Activated CD8-positive, alpha-beta T cell treated with anti-CD3 and anti-CD28 coated beads for 36 hours (primary cell): ENCODE measurements around the gene TCF12. TPM values are rescaled to one million over a fixed set of nuclear protein-coding genes. Genes with fewer than 3 reads are reported as not detected.

Experiments
- ATAC-seq: fragments of 200-7000 bp; cut with Tn5 transposase; one replicate; pipeline ENCODE4 v1.10.0; 2021; ENCODE audit warnings: mild to moderate bottlenecking, moderate library complexity
- CTCF ChIA-PET: fragments of 350-600 bp; sonication (Branson Sonifier 250); formaldehyde crosslinking; loops from one replicate; lab custom pipeline; 2021; ENCODE audit warnings: antibody characterized with exemption; lab: Charles Lee
- POLR2A ChIA-PET: fragments of 350-600 bp; sonication (Branson Sonifier 250); formaldehyde crosslinking; loops from one replicate; lab custom pipeline; 2021; ENCODE audit warnings: antibody characterized with exemption; lab: Charles Lee
- DNase-seq: peaks from one replicate; pipeline ENCODE4 v3.0.0-alpha.2; 2020
- H3K27ac Mint-ChIP-seq: one replicate; pipeline ENCODE4 v1.8.0; 2021; ENCODE audit warnings: mild to moderate bottlenecking, mixed read lengths
- H3K27me3 Mint-ChIP-seq: one replicate; pipeline ENCODE4 v1.8.0; 2021; ENCODE audit warnings: mixed read lengths
- H3K36me3 Mint-ChIP-seq: one replicate; pipeline ENCODE4 v1.8.0; 2021; ENCODE audit warnings: low read depth, mixed read lengths
- H3K4me1 Mint-ChIP-seq: one replicate; pipeline ENCODE4 v1.8.0; 2021; ENCODE audit warnings: low read depth, mixed read lengths
- H3K4me3 Mint-ChIP-seq: one replicate; pipeline ENCODE4 v1.8.0; 2021; ENCODE audit warnings: mild to moderate bottlenecking, moderate library complexity, mixed read lengths
- H3K9me3 Mint-ChIP-seq: one replicate; pipeline ENCODE4 v1.8.0; 2021; ENCODE audit warnings: mixed read lengths
- CTCF ChIP-seq: fragments of 200-600 bp; IDR thresholded peaks from one replicate; pipeline ENCODE4 v1.8.0; 2022; ENCODE audit warnings: antibody characterized with exemption, mild to moderate bottlenecking
- intact Hi-C: fragments of 100-400 bp; cut with micrococcal nuclease; formaldehyde crosslinking; loops from one replicate; pipeline ENCODE4 v1.10.0; 2022
- total RNA-seq, 2 experiments: library from RNA; stranded (reverse); gene quantifications; one replicate each; pipeline ENCODE4 v1.2.3, GENCODE V29; 2021

TCF12 gene
- total RNA-seq, 2 experiments from 2014 or later: 60.5 to 67.4 TPM

- intact Hi-C loops: no loop called here
- Mint-ChIP-seq H3K27ac (no peak overlapping the region), H3K4me3 (no peak overlapping the region), H3K27me3 (no peaks in the 10 kb centered on the region), H3K4me1 (peaks cover 10% of the 10 kb centered on the region), H3K9me3 (no peaks in the 10 kb centered on the region), H3K36me3 (peaks cover 13% of the 10 kb centered on the region)
- ChIA-PET POLR2A (no interaction called here), CTCF (interaction anchor here (1.0 to 1.6 kb wide), 3 partner anchors 18 to 740 kb away, joined by 3 to 4 read pairs (median 3); no protein-coding TSS in a partner anchor)
- no peak for TF ChIP-seq CTCF
- DNase-seq (no peak), ATAC-seq (no peak)
Measured at GRCh38 chr15:57231559-57231958, 313.1 kb downstream of the TCF12 start.

GRCh38 chr15:57234156-57234555, 315.7 kb downstream of the TCF12 start:
- ChIA-PET POLR2A (no interaction called here), CTCF (no interaction called here)
- H3K4me1 Mint-ChIP-seq: no peaks in the 10 kb centered on the region
- peaks cover 19% of the 10 kb centered on the region for H3K36me3 Mint-ChIP-seq
- no peak for TF ChIP-seq CTCF
- intact Hi-C loops: no loop called here
- ATAC-seq (no peak), DNase-seq (no peak)
- H3K4me3 Mint-ChIP-seq: no peak overlapping the region
- H3K27ac Mint-ChIP-seq: no peak overlapping the region
- no peaks in the 10 kb centered on the region for H3K9me3 Mint-ChIP-seq
- H3K27me3 Mint-ChIP-seq: no peaks in the 10 kb centered on the region

- no peak overlapping the region for H3K4me3 Mint-ChIP-seq
- POLR2A ChIA-PET: no interaction called here
- H3K9me3 Mint-ChIP-seq: no peaks in the 10 kb centered on the region
- no peak for TF ChIP-seq CTCF
- CTCF ChIA-PET: no interaction called here
- no peaks in the 10 kb centered on the region for H3K4me1 Mint-ChIP-seq
- ATAC-seq (no peak), DNase-seq (no peak)
- H3K27me3 Mint-ChIP-seq: no peaks in the 10 kb centered on the region
- peaks cover 26% of the 10 kb centered on the region for H3K36me3 Mint-ChIP-seq
- intact Hi-C loops: no loop called here
- no peak overlapping the region for H3K27ac Mint-ChIP-seq
Measured at GRCh38 chr15:57235186-57235585, 316.7 kb downstream of the TCF12 start.

- intact Hi-C loops: no loop called here
- no peak for TF ChIP-seq CTCF
- ATAC-seq (no peak), DNase-seq (no peak)
- peaks cover 28% of the 10 kb centered on the region for H3K36me3 Mint-ChIP-seq
- no peaks in the 10 kb centered on the region for H3K4me1 Mint-ChIP-seq
- H3K9me3 Mint-ChIP-seq: no peaks in the 10 kb centered on the region
- ChIA-PET CTCF (no interaction called here), POLR2A (no interaction called here)
- no peak overlapping the region for H3K27ac Mint-ChIP-seq
- no peak overlapping the region for H3K4me3 Mint-ChIP-seq
- H3K27me3 Mint-ChIP-seq: no peaks in the 10 kb centered on the region
Measured at GRCh38 chr15:57235873-57236272, 317.4 kb downstream of the TCF12 start.

- H3K27me3 Mint-ChIP-seq: no peaks in the 10 kb centered on the region
- no peak for TF ChIP-seq CTCF
- no peak for ATAC-seq
- intact Hi-C loops: no loop called here
- ChIA-PET POLR2A (no interaction called here), CTCF (no interaction called here)
- no peaks in the 10 kb centered on the region for H3K4me1 Mint-ChIP-seq
- no peaks in the 10 kb centered on the region for H3K9me3 Mint-ChIP-seq
- H3K36me3 Mint-ChIP-seq: peaks cover 28% of the 10 kb centered on the region
- no peak for DNase-seq
- no peak overlapping the region for H3K27ac Mint-ChIP-seq
- no peak overlapping the region for H3K4me3 Mint-ChIP-seq
Measured at GRCh38 chr15:57236561-57237300, 318.3 kb downstream of the TCF12 start.
